Right cardiac atrium (tissue), 5 donors: ENCODE results near the gene ACCS. TPM values are rescaled to one million over a fixed set of nuclear protein-coding genes. Genes with fewer than 3 reads are reported as not detected.

Source experiments
- ATAC-seq, 2 donors: fragments of 200-7000 bp; cut with Tn5 transposase; one replicate each; pipeline versions ENCODE4 v1.8.0 to v1.9.1; 2020; ENCODE audit warnings: moderate library complexity in 2 of 2, mild to moderate bottlenecking in 1 of 2
- DNase-seq, 3 donors: peaks; one replicate each; pipeline ENCODE4 v3.0.0-alpha.2; 2020
- H3K27ac ChIP-seq: one replicate; pipeline ENCODE4 v1.5.1; 2013; ENCODE audit warnings: mild to moderate bottlenecking, low read length, control low read depth, moderate library complexity
- H3K27me3 ChIP-seq: one replicate; pipeline ENCODE4 v1.6.1; 2013; ENCODE audit not compliant: control insufficient read depth, insufficient read depth
- H3K4me1 ChIP-seq: one replicate; pipeline ENCODE4 v1.6.1; 2013; ENCODE audit warnings: low read length; ENCODE audit not compliant: control insufficient read depth, insufficient read depth
- H3K4me3 ChIP-seq: one replicate; pipeline ENCODE4 v1.5.1; 2013; ENCODE audit warnings: low read length, control low read depth
- H3K9me3 ChIP-seq: one replicate; pipeline ENCODE4 v1.6.1; 2013; ENCODE audit warnings: low read length; ENCODE audit not compliant: control insufficient read depth
- WGBS: extraction: QIAGEN DNeasy Blood & Tissue Kit; methylation state at CpG from one replicate; pipeline ENCODE4 v1.1.7; 2013; 5-methylcytosine and 5-hydroxymethylcytosine counted together
- intact Hi-C, 4 donors: fragments of 100-400 bp; cut with DNase I; formaldehyde crosslinking; loops; one replicate each; pipeline versions ENCODE4 v1.11.0 to v1.14.0; 2022 to 2023
- polyA plus RNA-seq: library from polyadenylated mRNA; stranded (reverse); fragments of 200-250 nt; gene quantifications from one replicate; pipeline ENCODE4 v1.2.3, GENCODE V29; 2013
- total RNA-seq, 4 donors: library from RNA; stranded (reverse); fragmentation: NEBNext Ultra II Directional; extraction: Animal tissue kit (Norgen Biotek cat#: 25700); gene quantifications; one replicate each; pipeline ENCODE4 v1.2.1, GENCODE V29; 2021
- donor health status: healthy with polysubstance abuse.
- donor health status: DM: no; HTN: yes; CAD: no.
- donor health status: DM: no; HTN: no; CAD: no.
- donor health status: DM: no; HTN: yes; CAD: no; lungs with severe emphysema.
- donor health status: DM: yes; HTN: yes; CAD: no.

The ACCS gene
- total and polyA plus RNA-seq, 5 donors = 11.4 to 19.3 (median 15.9) TPM

- peak in 2 of 3 donors; percentile 52 to 79 for DNase-seq
- ATAC-seq = peak in 1 of 2 donors; percentile 54
- Histone ChIP-seq H3K4me3 (no peak overlapping the region), H3K27me3 (no peaks in the 10 kb centered on the region), H3K27ac (no peak overlapping the region), H3K9me3 (no peaks in the 10 kb centered on the region), H3K4me1 (peaks cover 8% of the 10 kb centered on the region)
- 53% methylated on average over 7 of the region's 7 CpGs for WGBS
- intact Hi-C loops = loop anchor here in 1 of 4 donors (5.0 kb wide), 1 partner anchor 425 kb away; no protein-coding TSS in a partner anchor
Observed at GRCh38 chr11:44112091-44112821, 46.2 kb downstream of the ACCS start.

- H3K27ac ChIP-seq = no peak overlapping the region
- no peak for ATAC-seq
- no peak for DNase-seq
- intact Hi-C loops = loop anchor here in 1 of 4 donors (5.0 kb wide), 1 partner anchor 424 kb away; no protein-coding TSS in a partner anchor
- WGBS = 88% methylated on average over 3 of the region's 3 CpGs
- no peaks in the 10 kb centered on the region for H3K9me3 ChIP-seq
- peaks cover 8% of the 10 kb centered on the region for H3K4me1 ChIP-seq
- H3K27me3 ChIP-seq = no peaks in the 10 kb centered on the region
- no peak overlapping the region for H3K4me3 ChIP-seq
Observed at GRCh38 chr11:44113018-44113417, 46.9 kb downstream of the ACCS start.

GRCh38 chr11:44113572-44113971, 47.5 kb downstream of the ACCS start:
- ATAC-seq (no peak), DNase-seq (no peak)
- H3K9me3 ChIP-seq = no peaks in the 10 kb centered on the region
- intact Hi-C loops = loop anchor here in 1 of 4 donors (5.0 kb wide), 1 partner anchor 424 kb away; no protein-coding TSS in a partner anchor
- peaks cover 8% of the 10 kb centered on the region for H3K4me1 ChIP-seq
- H3K4me3 ChIP-seq = no peak overlapping the region
- H3K27me3 ChIP-seq = no peaks in the 10 kb centered on the region
- 87% methylated on average over 3 of the region's 3 CpGs for WGBS
- no peak overlapping the region for H3K27ac ChIP-seq

- DNase-seq = no peak
- no peak overlapping the region for H3K4me3 ChIP-seq
- intact Hi-C loops = no loop called here
- no peaks in the 10 kb centered on the region for H3K27me3 ChIP-seq
- 65% methylated on average over 3 of the region's 3 CpGs for WGBS
- no peak overlapping the region for H3K27ac ChIP-seq
- peaks cover 15% of the 10 kb centered on the region for H3K4me1 ChIP-seq
- no peaks in the 10 kb centered on the region for H3K9me3 ChIP-seq
- no peak for ATAC-seq
Observed at GRCh38 chr11:44116234-44116830, 50.3 kb downstream of the ACCS start.

- DNase-seq = peak in 2 of 3 donors; percentile 50 to 54
- intact Hi-C loops = no loop called here
Observed at GRCh38 chr11:44120169-44120568, 54.1 kb downstream of the ACCS start.

GRCh38 chr11:44125598-44125997, 59.5 kb downstream of the ACCS start:
- WGBS = 51% methylated on average over 4 of the region's 4 CpGs
- H3K4me1 ChIP-seq = no peaks in the 10 kb centered on the region
- DNase-seq (no peak), ATAC-seq (peak in 1 of 2 donors; percentile 26)
- H3K27me3 ChIP-seq = no peaks in the 10 kb centered on the region
- intact Hi-C loops = no loop called here
- no peak overlapping the region for H3K4me3 ChIP-seq
- no peaks in the 10 kb centered on the region for H3K9me3 ChIP-seq
- no peak overlapping the region for H3K27ac ChIP-seq

More at GRCh38 chr11:44120169-44120568, 54.1 kb downstream of the ACCS start:
- Histone ChIP-seq H3K27me3 (no peaks in the 10 kb centered on the region), H3K27ac (no peak overlapping the region), H3K9me3 (no peaks in the 10 kb centered on the region), H3K4me3 (no peak overlapping the region), H3K4me1 (peaks cover 7% of the 10 kb centered on the region)
- WGBS = 61% methylated on average over 5 of the region's 5 CpGs
- ATAC-seq = peak; percentile 61 to 66

GRCh38 chr11:44126304-44126703, 60.2 kb downstream of the ACCS start:
- ATAC-seq = no peak
- intact Hi-C loops = no loop called here
- H3K4me1 ChIP-seq = no peaks in the 10 kb centered on the region
- WGBS = 88% methylated on average over 2 of the region's 2 CpGs
- no peak for DNase-seq
- no peaks in the 10 kb centered on the region for H3K27me3 ChIP-seq
- H3K9me3 ChIP-seq = no peaks in the 10 kb centered on the region
- no peak overlapping the region for H3K27ac ChIP-seq
- no peak overlapping the region for H3K4me3 ChIP-seq

- no peaks in the 10 kb centered on the region for H3K4me1 ChIP-seq
- no peak overlapping the region for H3K4me3 ChIP-seq
- ATAC-seq = no peak
- intact Hi-C loops = no loop called here
- H3K27ac ChIP-seq = no peak overlapping the region
- no peaks in the 10 kb centered on the region for H3K9me3 ChIP-seq
- 90% methylated on average over 8 of the region's 8 CpGs for WGBS
- no peak for DNase-seq
- H3K27me3 ChIP-seq = no peaks in the 10 kb centered on the region
Observed at GRCh38 chr11:44127130-44127529, 61.1 kb downstream of the ACCS start.

GRCh38 chr11:44128729-44129128, 62.7 kb downstream of the ACCS start:
- no peak overlapping the region for H3K27ac ChIP-seq
- no peaks in the 10 kb centered on the region for H3K4me1 ChIP-seq
- WGBS = 93% methylated on average over 3 of the region's 3 CpGs
- intact Hi-C loops = no loop called here
- no peak for DNase-seq
- no peaks in the 10 kb centered on the region for H3K27me3 ChIP-seq
- no peak for ATAC-seq
- no peaks in the 10 kb centered on the region for H3K9me3 ChIP-seq
- no peak overlapping the region for H3K4me3 ChIP-seq

- DNase-seq (peak; percentile 27 to 57 (median 53)), ATAC-seq (peak; percentile 70 to 76)
- intact Hi-C loops = loop anchor here in 2 of 4 donors (10.0 kb wide), 2 partner anchors 154 to 404 kb away; no protein-coding TSS in a partner anchor
- no peak overlapping the region for H3K4me3 ChIP-seq
- no peaks in the 10 kb centered on the region for H3K27me3 ChIP-seq
- 66% methylated on average over 6 of the region's 6 CpGs for WGBS
- no peaks in the 10 kb centered on the region for H3K4me1 ChIP-seq
- H3K27ac ChIP-seq = no peak overlapping the region
- no peaks in the 10 kb centered on the region for H3K9me3 ChIP-seq
Observed at GRCh38 chr11:44130751-44131150, 64.7 kb downstream of the ACCS start.

GRCh38 chr11:44133335-44133946, 67.4 kb downstream of the ACCS start:
- no peak for ATAC-seq
- no peak overlapping the region for H3K4me3 ChIP-seq
- H3K27ac ChIP-seq = no peak overlapping the region
- no peaks in the 10 kb centered on the region for H3K4me1 ChIP-seq
- WGBS = 90% methylated on average over 1 of the region's 1 CpG
- no peaks in the 10 kb centered on the region for H3K27me3 ChIP-seq
- H3K9me3 ChIP-seq = no peaks in the 10 kb centered on the region
- DNase-seq = no peak
- intact Hi-C loops = loop anchor here in 2 of 4 donors (10.0 kb wide), 2 partner anchors 151 to 401 kb away; no protein-coding TSS in a partner anchor
